Mucosa of descending colon (tissue), 3 donors: ENCODE data around the gene DDX51. TPM values are rescaled to one million over a fixed set of nuclear protein-coding genes. Genes with fewer than 3 reads are reported as not detected.

ENCODE experiments used
- ATAC-seq: fragments of 200-7000 bp; cut with Tn5 transposase; one replicate; pipeline ENCODE4 v1.9.1; 2020; ENCODE audit warnings: mild to moderate bottlenecking, moderate library complexity
- DNase-seq, 3 donors: peaks; one replicate each; pipeline ENCODE4 v3.0.0-alpha.2; 2020
- H3K36me3 ChIP-seq: fragments of 200-600 bp; one replicate; pipeline ENCODE4 v1.8.0; 2021; ENCODE audit warnings: low read depth, mild to moderate bottlenecking
- H3K4me1 ChIP-seq: fragments of 200-600 bp; one replicate; pipeline ENCODE4 v1.8.0; 2021; ENCODE audit warnings: low read depth, mild to moderate bottlenecking
- H3K4me3 ChIP-seq: fragments of 200-600 bp; one replicate; pipeline ENCODE4 v1.8.0; 2021; ENCODE audit warnings: mild to moderate bottlenecking
- H3K9me3 ChIP-seq: fragments of 200-600 bp; one replicate; pipeline ENCODE4 v1.8.0; 2021; ENCODE audit warnings: mild to moderate bottlenecking
- CTCF ChIP-seq: fragments of 200-600 bp; IDR thresholded peaks from one replicate; pipeline ENCODE4 v1.8.0; 2022; ENCODE audit warnings: antibody characterized with exemption, mild to moderate bottlenecking
- intact Hi-C, 2 donors: fragments of 100-400 bp; cut with DNase I in 1 of 2; cut with micrococcal nuclease in 1 of 2; formaldehyde crosslinking; loops; one replicate each; pipeline versions ENCODE4 v1.11.0 to v1.11.1; 2022; cut with DNase I, micrococcal nuclease
- total RNA-seq, 3 donors: library from RNA; stranded (reverse); fragmentation: NEBNext Ultra II Directional in 2 of 3; extraction: Animal tissue kit (Norgen Biotek cat#: 25700) in 2 of 3; gene quantifications; one replicate each; pipeline versions ENCODE4 v1.2.1 to v1.2.4, GENCODE V29; 2021 to 2023
- donor health status: DM: no; HTN: no; CAD: no; lungs with moderate emphysema.
- donor health status: DM: no; HTN: no; CAD: no.
- donor health status: DM: no; HTN: yes; CAD: no.

DDX51 gene
- total RNA-seq, 3 donors from 2014 or later = 14.2 to 18.7 (median 15.6) TPM

GRCh38 chr12:132159555-132160003 is 15.5 kb upstream of the DDX51 start:
- Histone ChIP-seq H3K4me1 (no peaks in the 10 kb centered on the region), H3K4me3 (no peak overlapping the region), H3K36me3 (no peaks in the 10 kb centered on the region), H3K9me3 (no peaks in the 10 kb centered on the region)
- no peak for TF ChIP-seq CTCF
- DNase-seq = no peak
- intact Hi-C loops = no loop called here
- peak; percentile 35 for ATAC-seq

- DNase-seq = peak in 2 of 3 donors; percentile 31 to 40
Measured at GRCh38 chr12:132158677-132159554, 14.8 kb upstream of the DDX51 start.

GRCh38 chr12:132157733-132158409 is 13.8 kb upstream of the DDX51 start:
- peaks cover 6% of the 10 kb centered on the region for H3K4me1 ChIP-seq
- DNase-seq = no peak
- intact Hi-C loops = no loop called here
- no peaks in the 10 kb centered on the region for H3K9me3 ChIP-seq
- ATAC-seq = no peak
- no peaks in the 10 kb centered on the region for H3K36me3 ChIP-seq
- TF ChIP-seq CTCF = no peak
- no peak overlapping the region for H3K4me3 ChIP-seq

More at GRCh38 chr12:132158677-132159554, 14.8 kb upstream of the DDX51 start:
- Histone ChIP-seq H3K9me3 (no peaks in the 10 kb centered on the region), H3K4me1 (peaks cover 5% of the 10 kb centered on the region), H3K36me3 (no peaks in the 10 kb centered on the region), H3K4me3 (no peak overlapping the region)
- ATAC-seq = no peak
- intact Hi-C loops = no loop called here
- no peak for TF ChIP-seq CTCF

- ATAC-seq (no peak), DNase-seq (no peak)
- H3K9me3 ChIP-seq = no peaks in the 10 kb centered on the region
- intact Hi-C loops = no loop called here
- no peak for TF ChIP-seq CTCF
- no peak overlapping the region for H3K4me3 ChIP-seq
- H3K4me1 ChIP-seq = peaks cover 6% of the 10 kb centered on the region
- H3K36me3 ChIP-seq = no peaks in the 10 kb centered on the region
Measured at GRCh38 chr12:132156573-132157325, 12.6 kb upstream of the DDX51 start.

- peaks cover 6% of the 10 kb centered on the region for H3K4me1 ChIP-seq
- no peak for TF ChIP-seq CTCF
- H3K36me3 ChIP-seq = no peaks in the 10 kb centered on the region
- ATAC-seq (no peak), DNase-seq (no peak)
- no peaks in the 10 kb centered on the region for H3K9me3 ChIP-seq
- H3K4me3 ChIP-seq = no peak overlapping the region
- intact Hi-C loops = no loop called here
Measured at GRCh38 chr12:132155771-132156572, 11.9 kb upstream of the DDX51 start.
